Ovary (tissue), 10 donors: ENCODE measurements around the gene ARL10. TPM values are rescaled to one million over a fixed set of nuclear protein-coding genes. Genes with fewer than 3 reads are reported as not detected.

Experiments used
- DNase-seq, 5 donors: peaks; one replicate each; pipeline ENCODE4 v3.0.0-alpha.2; 2019 to 2020
- H3K27ac ChIP-seq, 2 donors: fragments of 200-600 bp; one replicate each; pipeline versions ENCODE4 v1.5.1 to v1.8.0; 2019 to 2022
- H3K27me3 ChIP-seq: fragments of 200-600 bp; one replicate; pipeline ENCODE4 v1.8.0; 2022
- H3K36me3 ChIP-seq: fragments of 200-600 bp; sonication (generic); one replicate; pipeline ENCODE4 v1.5.1; 2019
- H3K4me1 ChIP-seq: one replicate; pipeline ENCODE4 v1.8.1; 2013; ENCODE audit warnings: mild to moderate bottlenecking, moderate library complexity; ENCODE audit not compliant: insufficient read depth
- H3K4me3 ChIP-seq: fragments of 200-600 bp; sonication (generic); one replicate; pipeline ENCODE4 v1.5.1; 2017
- H3K9me3 ChIP-seq, 2 donors: fragments of 200-600 bp in 1 of 2; sonication (generic) in 1 of 2; one replicate each; pipeline versions ENCODE4 v1.5.1 to v1.8.1; 2013 to 2019; ENCODE audit warnings: mild to moderate bottlenecking in 1 of 2, moderate library complexity in 1 of 2
- EP300 ChIP-seq: sonication (generic); formaldehyde crosslinking; IDR thresholded peaks from one replicate; pipeline ENCODE4 v1.6.1; 2017; ENCODE audit warnings: antibody characterized with exemption
- POLR2A ChIP-seq: fragments of 450-650 bp; IDR thresholded peaks from one replicate; pipeline ENCODE4 v1.6.1; 2017; ENCODE audit warnings: antibody characterized with exemption, mild to moderate bottlenecking, moderate library complexity
- WGBS, 3 donors: extraction: QIAGEN DNeasy Blood & Tissue Kit in 1 of 3; methylation state at CpG; one replicate each; pipeline versions ENCODE4 v1.1.5 to v1.1.7; 2013 to 2017; 5-methylcytosine and 5-hydroxymethylcytosine counted together
- intact Hi-C, 4 donors: fragments of 100-400 bp; cut with DNase I; formaldehyde crosslinking; loops; one replicate each; pipeline versions ENCODE4 v1.11.0 to v1.15.1; 2022 to 2023
- long read RNA-seq, 3 donors: library from polyadenylated mRNA in 2 of 3; unstranded in 2 of 3; transcript quantifications; one replicate each; pipeline ENCODE4 v2.0.0 and lab custom pipeline, GENCODE V29; 2021 to 2026
- polyA plus RNA-seq, 2 donors: library from polyadenylated mRNA; stranded (reverse); fragments of 200-250 nt in 1 of 2; fragments of 350-450 nt in 1 of 2; fragmentation: Illumina TruSeq in 1 of 2; extraction: RNeasy Lipid Tissue Mini Kit (QIAGEN cat#74804) in 1 of 2; gene quantifications; one replicate each; pipeline ENCODE4 v1.2.3, GENCODE V29; 2013 to 2014
- total RNA-seq, 7 donors: library from RNA; depleted of rRNA in 2 of 7; stranded (reverse); fragments of >200 nt in 2 of 7; fragmentation: NEBNext Ultra II Directional in 3 of 7; extraction: Animal tissue kit (Norgen Biotek cat#: 25700) in 3 of 7; gene quantifications; one replicate each; pipeline versions ENCODE4 v1.1.0 to v1.2.4, GENCODE V29; 2016 to 2023
- TF ChIP-seq, protein P1 (sequence below), 3 donors: fragments of 450-650 bp in 2 of 3; fragments of 200-600 bp in 1 of 3; IDR thresholded peaks; one replicate each; pipeline versions ENCODE4 v1.5.1 to v1.8.0; 2016 to 2022; ENCODE audit warnings: antibody characterized with exemption in 3 of 3, mild to moderate bottlenecking in 1 of 3
- donor health status: DM: no; HTN: no; CAD: no; lungs with moderate emphysema.
- donor health status: DM: no; HTN: no; CAD: no.
- donor health status: Bipolar disorder and iron deficiency.
- donor health status: DM: yes; HTN: yes; CAD: no.
- donor health status: DM: no; HTN: no; CAD: no.
- donor health status: DM: yes; HTN: yes; CAD: no.

The ARL10 gene, protein sequence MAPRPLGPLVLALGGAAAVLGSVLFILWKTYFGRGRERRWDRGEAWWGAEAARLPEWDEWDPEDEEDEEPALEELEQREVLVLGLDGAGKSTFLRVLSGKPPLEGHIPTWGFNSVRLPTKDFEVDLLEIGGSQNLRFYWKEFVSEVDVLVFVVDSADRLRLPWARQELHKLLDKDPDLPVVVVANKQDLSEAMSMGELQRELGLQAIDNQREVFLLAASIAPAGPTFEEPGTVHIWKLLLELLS
- total RNA-seq (10 to 100 TPM in 5 of 7 donors, 1 to 10 TPM in 2; 4.0 to 26.7 (median 19.1) TPM), polyA plus RNA-seq (1 to 10 TPM; 8.4 TPM)
- long read RNA-seq, donor 1, partial matches to known transcripts, result 1 of 10 reads
- long read RNA-seq, donor 1, other reads (novel, unspliced or antisense), result 9 of 10 reads
- long read RNA-seq, donor 2, full-length matches to known transcripts, result 2 of 2 reads
- long read RNA-seq, donor 2, partial matches to known transcripts, result 0 of 2 reads
- long read RNA-seq, donor 2, other reads (novel, unspliced or antisense), result 0 of 2 reads
- long read RNA-seq, donor 3, partial matches to known transcripts, result 0 of 13 reads
- long read RNA-seq, donor 3, other reads (novel, unspliced or antisense), result 13 of 13 reads

DNA sequence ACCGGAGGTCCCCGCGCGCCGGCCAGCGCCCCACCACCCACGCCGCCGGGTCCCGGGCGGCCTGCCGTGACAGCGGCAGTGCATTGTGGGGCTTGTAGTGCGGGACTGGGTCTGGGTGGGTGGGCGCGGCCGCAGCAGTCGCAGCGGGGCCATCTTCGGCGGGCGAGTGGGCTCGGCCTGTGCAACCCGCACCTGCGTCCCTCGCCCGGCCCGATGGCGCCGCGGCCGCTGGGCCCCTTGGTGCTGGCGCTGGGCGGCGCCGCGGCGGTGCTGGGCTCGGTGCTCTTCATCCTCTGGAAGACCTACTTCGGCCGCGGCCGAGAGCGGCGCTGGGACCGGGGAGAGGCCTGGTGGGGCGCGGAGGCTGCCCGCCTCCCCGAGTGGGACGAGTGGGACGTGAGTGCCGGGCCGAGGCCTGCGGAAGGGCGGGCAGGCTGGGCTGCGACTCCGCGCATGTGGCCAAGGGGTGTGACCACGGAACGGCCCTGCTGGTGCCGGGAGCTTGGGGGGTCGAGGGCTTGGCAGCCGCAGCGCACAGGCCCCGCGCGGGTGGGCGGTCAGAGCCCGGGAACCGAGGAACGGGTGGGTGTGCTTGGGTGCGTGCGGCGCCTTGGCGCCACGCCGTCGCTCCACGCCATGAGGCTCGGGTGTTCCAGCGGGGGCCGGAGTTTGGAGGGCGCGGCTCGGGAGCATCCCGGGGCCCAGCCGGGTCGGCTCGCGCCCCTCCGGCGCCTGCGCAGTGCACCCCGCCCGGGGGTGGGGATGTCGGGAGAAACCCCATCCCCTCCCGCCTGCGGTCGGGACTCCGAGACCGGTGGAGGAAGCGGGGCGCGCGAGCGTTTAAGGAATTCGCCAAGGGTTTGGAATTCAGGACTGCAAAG, at the start of gene ARL10:
TSS of gene ARL10 (plus strand) at position 137 of the 881 bp plus-strand sequence. CDS start at position 214, 77 bp downstream.
- 0 to 1% (median 0%) methylated on average over 85 to 108 of the region's 108 CpGs for WGBS, 3 donors
- intact Hi-C loops, result loop anchor here in 1 of 4 donors (10.0 kb wide), 1 partner anchor 191 kb away; no protein-coding TSS in a partner anchor
- DNase-seq, result peak; percentile 61 to 83 (median 75)
- no peaks in the 10 kb centered on the region for H3K9me3 ChIP-seq
- H3K4me3 ChIP-seq, result peak within 1 kb of the TSS; percentile 68
- no peaks in the 10 kb centered on the region for H3K36me3 ChIP-seq
- peaks cover 8% of the 10 kb centered on the region for H3K4me1 ChIP-seq
- peak within 1 kb of the TSS; percentile 88 to 92 for H3K27ac ChIP-seq
- TF ChIP-seq EP300 (no peak), POLR2A (no peak)
- TF ChIP-seq, protein P1, sequence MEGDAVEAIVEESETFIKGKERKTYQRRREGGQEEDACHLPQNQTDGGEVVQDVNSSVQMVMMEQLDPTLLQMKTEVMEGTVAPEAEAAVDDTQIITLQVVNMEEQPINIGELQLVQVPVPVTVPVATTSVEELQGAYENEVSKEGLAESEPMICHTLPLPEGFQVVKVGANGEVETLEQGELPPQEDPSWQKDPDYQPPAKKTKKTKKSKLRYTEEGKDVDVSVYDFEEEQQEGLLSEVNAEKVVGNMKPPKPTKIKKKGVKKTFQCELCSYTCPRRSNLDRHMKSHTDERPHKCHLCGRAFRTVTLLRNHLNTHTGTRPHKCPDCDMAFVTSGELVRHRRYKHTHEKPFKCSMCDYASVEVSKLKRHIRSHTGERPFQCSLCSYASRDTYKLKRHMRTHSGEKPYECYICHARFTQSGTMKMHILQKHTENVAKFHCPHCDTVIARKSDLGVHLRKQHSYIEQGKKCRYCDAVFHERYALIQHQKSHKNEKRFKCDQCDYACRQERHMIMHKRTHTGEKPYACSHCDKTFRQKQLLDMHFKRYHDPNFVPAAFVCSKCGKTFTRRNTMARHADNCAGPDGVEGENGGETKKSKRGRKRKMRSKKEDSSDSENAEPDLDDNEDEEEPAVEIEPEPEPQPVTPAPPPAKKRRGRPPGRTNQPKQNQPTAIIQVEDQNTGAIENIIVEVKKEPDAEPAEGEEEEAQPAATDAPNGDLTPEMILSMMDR (IDR thresholded peaks at IDR 0.05), result no peak
- H3K27me3 ChIP-seq, result no peaks in the 10 kb centered on the region

DNA sequence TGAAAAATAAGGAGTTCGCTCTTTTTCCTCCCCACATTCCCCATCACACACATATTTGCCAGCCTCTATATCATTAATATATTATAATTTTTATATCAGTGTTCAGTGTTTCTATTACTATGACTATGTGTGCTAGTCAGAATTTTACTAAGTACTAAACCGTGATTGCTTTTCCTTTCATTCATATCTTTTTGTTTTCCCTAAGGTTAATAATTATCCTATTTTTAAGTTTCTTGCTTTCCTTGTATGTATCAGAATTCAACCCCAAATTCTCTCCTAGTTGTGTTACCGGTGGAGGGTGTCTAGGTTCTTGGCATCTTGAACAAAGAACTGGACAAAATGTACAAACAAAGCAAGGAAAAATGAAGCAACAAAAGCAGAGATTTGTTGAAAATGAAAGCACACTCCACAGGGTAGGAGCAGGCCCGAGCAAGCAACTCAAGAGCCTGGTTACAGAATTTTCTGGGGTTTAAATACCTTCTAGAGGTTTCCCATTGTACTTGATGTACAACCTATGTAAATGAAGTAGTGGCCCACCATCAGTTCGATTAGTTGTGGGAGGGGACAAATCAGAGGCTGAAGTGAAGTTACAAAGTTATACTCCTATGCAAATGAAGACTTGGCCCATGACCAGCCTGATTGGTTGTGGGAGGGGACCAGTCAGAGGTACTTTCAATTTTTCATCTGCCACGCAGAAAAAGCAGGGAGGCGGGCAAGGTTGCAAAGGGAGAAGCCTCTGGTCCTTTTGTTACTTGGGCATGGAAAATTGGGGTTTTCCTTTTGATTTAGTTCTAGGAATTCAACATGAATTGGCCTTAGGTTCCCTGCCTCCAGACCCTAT, 47.5 kb upstream of the ARL10 start:
- TF ChIP-seq POLR2A, result no peak
- TF ChIP-seq EP300, result no peak
- TF ChIP-seq, protein P1 (IDR thresholded peaks at IDR 0.05), result no peak
- no peaks in the 10 kb centered on the region for H3K27me3 ChIP-seq
- peaks cover 2% of the 10 kb centered on the region for H3K4me1 ChIP-seq
- H3K27ac ChIP-seq, result no peak overlapping the region
- H3K9me3 ChIP-seq, result no peaks in the 10 kb centered on the region
- 42 to 54% (median 44%) methylated on average over 7 of the region's 7 CpGs for WGBS, 3 donors
- H3K36me3 ChIP-seq, result no peaks in the 10 kb centered on the region
- H3K4me3 ChIP-seq, result no peak overlapping the region
- DNase-seq, result no peak
- intact Hi-C loops, result no loop called here

DNA sequence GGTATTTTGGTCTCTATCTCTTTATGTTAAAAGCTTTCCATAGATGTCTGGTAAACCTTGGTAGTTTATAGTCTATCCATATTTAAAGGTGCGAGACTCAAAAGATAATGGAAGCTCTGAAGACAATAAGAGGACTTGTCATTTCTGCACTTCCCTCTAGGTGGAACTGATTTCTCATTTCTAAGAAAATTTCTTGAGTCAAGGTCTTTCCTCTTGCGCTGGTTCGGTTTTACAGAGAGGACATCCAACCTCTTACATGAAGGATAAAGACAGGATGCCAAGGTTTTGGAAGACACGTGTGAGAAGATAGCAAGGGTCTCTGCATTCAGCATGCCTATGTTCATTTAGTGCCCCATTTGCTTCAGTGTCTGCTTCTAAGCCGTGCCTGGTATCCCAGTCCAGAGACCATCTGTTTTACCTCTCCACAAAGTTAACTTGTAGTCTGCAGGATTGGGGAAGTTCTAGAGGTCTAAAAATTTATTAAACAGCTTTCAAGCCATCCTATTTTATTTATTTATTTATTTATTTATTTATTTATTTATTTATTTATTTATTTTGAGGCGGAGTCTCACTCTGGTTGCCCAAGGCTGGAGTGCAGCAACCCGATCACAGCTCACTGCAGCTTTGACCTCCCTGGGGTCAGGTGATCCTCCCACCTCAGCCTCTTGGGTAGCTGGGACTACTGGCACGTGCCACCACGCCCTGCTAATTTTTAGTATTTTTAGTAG, 45.3 kb upstream of the ARL10 start:
- 83 to 88% (median 83%) methylated on average over 9 of the region's 9 CpGs for WGBS, 3 donors
- DNase-seq, result no peak
- H3K27ac ChIP-seq, result no peak overlapping the region
- H3K4me1 ChIP-seq, result peaks cover 2% of the 10 kb centered on the region
- H3K9me3 ChIP-seq, result no peaks in the 10 kb centered on the region
- no peak overlapping the region for H3K4me3 ChIP-seq
- no peaks in the 10 kb centered on the region for H3K27me3 ChIP-seq
- intact Hi-C loops, result no loop called here
- H3K36me3 ChIP-seq, result no peaks in the 10 kb centered on the region
- TF ChIP-seq, protein P1 (IDR thresholded peaks at IDR 0.05), result no peak
- no peak for TF ChIP-seq EP300
- TF ChIP-seq POLR2A, result no peak
